ENCODE measurements around the gene VSTM4.

Gene VSTM4

DNA sequence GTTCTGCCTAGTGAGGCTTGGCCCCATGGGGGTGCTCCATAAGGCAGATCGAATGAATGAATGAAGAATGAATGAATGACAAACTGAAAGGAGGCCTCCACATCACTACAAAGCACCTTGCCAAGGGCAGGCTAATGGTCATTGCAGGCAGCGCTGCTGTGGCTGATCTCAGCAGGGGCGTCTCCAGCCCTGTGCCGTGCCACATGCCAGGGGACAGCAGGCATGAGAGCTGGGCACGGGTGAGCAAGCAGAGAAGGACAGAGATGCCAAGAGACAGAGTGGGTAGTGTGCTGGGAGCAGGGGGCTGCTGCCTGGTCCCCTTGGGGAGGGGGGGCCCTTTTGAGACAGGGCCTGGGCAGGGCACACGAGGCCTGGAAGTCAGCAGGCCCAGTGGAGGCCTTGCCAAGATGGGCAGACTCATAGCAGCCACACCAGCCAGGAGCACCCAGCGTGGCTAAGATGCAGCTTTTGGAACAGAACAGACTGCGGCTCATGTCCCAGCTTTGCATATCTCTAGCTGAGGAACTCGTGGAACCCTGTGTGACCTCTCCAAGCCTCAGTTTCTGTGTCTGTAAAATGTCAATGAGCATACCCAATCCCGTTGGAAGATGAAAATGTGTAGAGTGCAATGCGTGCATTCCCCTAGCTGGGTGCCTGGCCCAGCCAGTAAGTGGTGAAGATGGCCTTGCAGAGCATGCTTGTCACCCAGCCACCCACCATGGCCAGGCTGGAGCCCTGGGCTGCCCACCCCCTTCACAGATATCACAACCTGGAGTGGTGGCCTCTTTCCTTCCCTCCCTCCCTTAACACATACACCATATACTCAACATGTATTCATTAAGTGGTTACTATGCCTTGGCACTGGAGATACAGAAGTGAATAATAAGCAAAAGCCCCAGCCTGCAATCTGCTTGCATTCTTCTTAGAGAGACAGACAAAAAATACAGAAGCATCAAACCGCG lies 114.6 kb downstream of the VSTM4 start:
- DNase-seq: no peak

DNA sequence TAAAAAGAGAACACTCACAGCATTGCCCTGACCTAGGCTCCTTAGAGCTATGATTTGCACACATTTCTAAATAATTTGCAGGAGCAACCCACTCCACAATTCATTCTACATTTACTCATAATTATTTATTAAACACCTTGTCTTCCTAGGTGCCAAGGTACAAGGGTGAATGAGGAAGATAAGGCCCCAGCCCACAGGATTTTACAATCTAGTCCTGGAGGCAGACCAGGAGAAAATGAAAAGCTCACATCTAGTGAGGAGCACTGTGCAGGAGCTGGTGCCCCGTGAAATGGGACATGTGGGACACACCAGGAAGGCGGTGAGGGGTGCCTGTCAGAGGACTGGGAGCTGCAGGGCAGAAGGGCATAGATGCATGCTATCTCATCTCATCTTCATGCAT lies 116.0 kb downstream of the VSTM4 start:
- DNase-seq: no peak

DNA sequence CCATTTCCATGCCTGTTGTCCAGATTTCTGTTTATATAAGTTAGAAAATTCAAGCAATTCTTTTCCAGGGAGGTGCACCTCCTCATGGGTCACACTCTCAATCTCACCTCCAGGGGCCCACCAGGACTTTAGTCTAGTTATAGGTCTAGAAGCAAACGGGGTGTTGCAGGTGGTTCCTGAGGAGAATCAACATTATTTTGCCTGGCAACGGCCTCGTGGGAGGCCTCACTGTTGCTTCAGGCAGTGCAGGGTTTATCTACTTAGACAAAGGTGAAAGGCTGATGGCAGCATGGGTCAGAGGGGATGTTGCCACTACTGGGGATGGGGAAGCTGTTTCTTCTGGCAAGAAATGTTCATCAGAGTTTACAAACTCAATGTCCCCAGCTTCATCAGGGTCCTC lies 119.0 kb downstream of the VSTM4 start:
- DNase-seq: no peak

DNA sequence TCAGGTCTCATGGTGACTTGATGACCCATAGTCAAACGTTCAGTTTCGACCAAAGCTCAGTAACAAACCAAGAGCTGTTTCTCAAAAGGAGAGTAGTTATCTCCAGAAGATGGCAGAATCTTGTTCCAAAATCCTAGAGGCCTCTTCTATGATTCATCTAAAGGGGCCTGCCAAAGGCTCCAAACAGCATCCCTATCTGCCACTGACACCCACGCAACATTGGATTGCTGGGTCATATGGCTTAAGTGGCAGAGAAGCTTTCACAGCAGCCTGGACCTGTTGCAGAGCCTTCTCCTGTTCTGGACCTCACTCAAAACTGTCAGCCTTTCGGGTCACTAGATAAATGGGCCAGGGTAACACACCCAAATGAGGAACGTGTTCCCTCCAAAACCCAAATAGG lies 121.7 kb downstream of the VSTM4 start:
- no peak for DNase-seq

DNA sequence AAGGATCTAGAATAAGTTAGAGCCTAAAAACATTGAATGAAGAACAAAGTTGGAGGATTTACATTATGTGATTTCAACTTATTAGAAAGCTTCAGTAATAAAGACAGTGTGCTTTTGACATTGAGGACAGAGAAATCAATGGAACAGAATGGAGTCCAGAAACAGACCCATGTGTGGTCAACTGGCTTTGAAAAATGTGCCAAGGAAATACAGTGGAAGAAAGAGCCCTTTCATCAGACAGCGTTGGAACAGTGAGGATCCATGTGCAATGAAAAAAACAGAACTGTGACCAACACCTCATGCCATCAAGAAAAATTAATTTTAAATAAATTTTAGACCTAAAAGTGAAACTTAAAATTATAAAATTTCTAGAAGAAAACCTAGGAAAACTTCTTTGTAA lies 125.1 kb downstream of the VSTM4 start:
- DNase-seq: no peak

DNA sequence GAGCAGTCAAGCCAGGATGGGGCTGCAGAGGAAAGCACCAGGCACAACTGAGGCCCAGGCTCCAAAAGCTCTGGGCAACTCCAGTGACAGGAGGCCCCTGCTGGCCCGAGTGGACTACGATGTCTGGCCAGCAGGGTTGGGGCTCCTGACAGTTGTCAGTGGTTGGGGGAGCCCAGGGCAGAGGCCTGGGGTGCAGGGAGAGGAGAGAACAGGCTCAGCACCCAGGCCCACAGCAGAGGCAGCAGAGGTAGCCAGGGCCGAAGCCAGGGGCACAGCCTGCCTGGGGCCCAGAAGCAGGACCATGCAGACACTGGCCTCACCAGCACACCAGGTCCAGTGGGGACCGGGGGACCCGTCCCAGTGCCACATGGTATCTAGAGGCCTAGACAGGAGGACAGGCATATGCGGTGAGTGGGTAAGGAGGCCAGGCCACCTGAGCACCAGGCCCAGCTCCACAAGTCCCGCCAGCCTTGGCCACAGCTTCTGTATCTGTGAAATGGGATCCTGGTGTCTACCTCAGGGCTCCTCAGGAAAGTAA lies 129.6 kb downstream of the VSTM4 start:
- DNase-seq: no peak

DNA sequence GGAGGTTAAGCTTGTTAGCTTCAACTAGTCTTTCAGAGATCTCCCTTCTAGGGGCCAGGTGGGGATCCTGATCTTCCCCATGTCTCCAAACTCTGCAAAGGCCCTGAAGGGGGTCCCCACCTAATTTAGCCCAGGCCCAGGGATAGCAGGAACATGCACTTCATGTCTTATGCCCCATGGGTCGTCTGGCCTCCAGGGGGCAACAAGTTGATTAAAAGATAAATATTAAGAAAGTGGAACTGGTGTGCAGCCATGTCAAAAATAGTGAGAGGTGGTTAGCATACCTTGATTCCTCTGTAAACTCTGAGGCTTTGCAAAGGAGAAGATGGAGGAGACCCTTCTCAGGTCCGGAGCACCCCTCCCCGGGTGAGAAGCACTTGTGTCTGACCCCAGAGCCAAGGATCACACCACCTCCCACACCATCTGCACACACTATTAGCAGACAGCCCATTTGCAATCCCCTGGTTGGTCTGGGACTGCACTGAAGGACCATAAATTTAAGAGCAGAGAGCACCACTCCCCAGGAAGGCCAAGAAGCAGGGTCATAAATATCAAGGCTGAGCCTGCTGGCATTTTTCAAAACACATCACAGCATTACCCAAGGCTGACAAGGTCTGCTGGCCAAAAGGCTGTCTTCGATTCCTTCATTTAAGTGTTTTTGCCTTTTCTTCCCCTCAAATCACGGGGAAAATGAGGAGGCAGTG lies 131.5 kb downstream of the VSTM4 start:
- DNase-seq: no peak

DNA sequence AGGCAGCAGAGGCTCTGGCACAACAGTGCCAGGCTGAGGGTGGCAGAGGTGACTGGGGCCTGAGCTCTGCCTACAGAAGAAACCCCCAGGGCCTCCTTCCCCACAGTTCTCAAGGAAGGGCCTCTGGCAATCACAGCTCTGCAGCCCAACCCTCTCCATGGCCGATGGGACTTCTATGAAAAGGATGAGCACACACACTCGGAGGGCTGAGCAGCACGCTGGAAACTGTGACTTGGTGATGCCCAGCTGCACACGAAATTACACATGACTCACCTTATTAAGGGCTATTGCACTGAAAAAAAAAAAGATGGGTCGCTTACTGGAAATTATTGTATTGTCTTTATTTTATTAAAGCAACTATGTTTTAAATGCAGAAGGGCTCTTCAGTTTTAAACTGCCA lies 132.7 kb downstream of the VSTM4 start:
- no peak for DNase-seq

DNA sequence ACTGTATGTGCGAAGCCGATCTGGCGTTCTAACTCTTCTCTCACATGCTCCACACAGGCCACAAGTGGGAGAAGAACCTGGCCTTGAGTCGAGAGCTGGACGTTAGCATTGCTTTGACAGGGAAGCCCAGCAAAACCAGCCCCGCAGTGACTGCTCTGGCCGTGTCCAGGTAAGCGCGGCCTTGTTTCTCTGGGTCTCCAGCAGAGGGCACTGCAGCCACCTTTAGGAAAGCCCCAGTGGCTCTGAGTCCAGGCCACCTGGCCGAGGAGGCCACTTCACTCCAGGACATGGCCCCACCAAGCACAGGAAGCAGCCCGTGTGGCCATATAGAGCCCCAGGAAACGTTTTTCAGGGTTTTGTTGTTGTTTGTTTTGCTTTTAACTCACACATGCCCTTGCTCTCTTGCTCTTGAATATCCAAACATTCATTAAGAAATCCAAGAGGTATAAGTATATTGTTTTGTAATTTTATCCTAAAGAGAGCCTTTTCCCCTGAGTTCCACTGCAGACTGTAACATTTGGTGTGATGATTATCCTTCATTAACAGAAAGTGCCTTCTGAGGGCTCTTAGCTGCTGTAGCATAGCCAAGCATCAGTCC lies 133.9 kb downstream of the VSTM4 start:
- DNase-seq: peak; percentile 32

DNA sequence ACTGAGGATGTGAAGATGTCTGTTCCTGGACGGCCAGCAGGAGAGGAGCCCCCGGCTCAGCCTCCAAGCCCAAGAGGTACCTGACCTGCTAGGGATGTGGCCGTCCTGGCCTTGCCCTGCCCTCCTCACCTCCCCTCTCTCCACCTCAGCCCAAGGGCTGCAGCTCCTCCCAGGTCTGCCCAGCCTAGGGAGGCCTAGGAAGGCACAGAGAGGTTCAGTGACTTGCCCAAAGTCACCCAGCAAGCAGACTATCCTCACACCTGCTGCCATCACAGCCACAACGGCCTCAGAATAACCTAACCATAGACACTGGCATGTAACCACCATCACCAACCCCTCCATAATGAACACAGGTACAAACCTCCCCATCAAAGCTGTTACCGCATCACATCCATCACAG lies 137.0 kb downstream of the VSTM4 start:
- no peak for DNase-seq

DNA sequence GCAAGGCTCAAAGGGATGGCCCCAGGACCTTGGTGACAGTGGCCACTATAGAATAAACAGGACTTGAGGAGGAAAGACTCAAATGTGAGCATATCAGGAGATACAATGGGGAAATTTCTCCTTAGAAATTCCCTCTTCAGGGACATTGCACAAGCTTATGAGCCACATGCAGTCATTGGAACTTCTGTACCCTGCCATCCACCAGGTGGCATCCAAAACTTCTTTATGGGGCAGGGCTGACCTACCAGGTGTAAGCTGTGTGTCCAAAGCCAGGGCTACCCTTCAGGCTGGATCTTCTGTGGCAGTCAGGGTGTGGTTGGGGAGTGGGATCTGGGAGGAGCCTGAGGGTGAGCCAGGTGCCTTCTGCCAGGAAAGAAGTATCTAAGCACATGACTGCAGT lies 139.1 kb downstream of the VSTM4 start:
- DNase-seq: peak; percentile 11

DNA sequence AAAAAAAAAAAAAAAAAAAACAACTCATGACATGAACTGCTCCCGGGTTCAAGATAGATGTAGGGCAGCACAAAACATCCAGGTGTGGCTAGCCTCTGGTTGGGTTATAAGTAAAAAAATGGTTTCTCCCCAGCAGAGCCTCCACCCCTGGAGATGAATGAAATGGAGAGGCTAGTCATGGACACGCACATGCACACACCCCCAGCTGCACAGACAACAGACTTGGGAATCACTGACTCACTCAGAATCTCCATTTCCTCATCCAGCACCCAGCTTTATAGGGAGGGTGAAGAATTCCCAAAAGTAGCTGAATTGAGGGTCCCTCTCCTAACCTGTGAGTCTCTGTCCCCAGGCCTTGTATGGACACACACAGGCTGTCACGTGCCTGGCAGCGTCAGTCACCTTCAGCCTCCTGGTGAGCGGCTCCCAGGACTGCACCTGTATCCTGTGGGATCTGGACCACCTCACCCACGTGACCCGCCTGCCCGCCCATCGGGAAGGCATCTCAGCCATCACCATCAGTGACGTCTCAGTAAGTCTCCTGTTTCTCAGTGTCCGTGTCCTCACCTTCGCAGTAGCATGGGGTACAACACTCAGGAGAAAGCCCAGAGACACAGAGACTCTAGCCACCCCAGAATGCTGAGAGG lies 140.7 kb downstream of the VSTM4 start:
- DNase-seq: no peak

DNA sequence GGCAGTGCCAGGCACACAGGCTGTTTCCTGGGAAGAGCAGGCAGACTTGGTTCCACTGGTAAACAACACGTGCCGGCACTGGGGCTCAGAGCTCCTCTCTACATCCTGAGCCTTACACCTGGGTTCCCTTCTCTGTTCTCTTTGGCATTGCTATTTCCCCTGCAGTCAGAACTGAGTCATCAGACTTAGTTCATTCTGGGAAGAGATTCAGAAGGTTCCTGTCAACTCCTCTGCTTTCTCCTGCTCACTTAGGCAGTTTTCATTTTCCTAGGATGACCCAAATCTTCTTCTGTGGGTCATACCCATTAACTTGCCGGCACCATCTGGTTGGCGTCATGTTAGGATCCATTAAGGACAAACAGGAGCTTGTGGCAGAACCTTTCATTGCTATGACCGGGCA lies 142.3 kb downstream of the VSTM4 start:
- DNase-seq: no peak

DNA sequence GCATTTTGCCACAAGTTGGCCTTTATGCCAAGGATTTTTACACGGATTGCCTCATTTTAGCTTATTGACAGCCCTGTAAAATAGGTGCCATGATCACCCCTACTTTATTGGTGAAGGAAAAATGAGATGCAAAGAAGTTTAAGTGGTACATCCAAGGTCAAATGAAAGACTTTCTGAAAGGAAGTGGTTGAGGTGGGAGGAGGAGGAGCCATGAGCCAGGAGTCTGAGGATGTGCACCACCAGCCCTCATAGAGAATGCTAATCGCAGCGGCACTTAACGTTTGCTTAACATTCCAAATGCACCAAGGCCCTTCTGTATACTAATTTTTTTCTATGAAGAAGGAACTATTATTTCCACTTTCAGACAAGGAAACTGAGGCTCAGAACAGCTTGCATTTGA lies 144.7 kb downstream of the VSTM4 start:
- DNase-seq: no peak

DNA sequence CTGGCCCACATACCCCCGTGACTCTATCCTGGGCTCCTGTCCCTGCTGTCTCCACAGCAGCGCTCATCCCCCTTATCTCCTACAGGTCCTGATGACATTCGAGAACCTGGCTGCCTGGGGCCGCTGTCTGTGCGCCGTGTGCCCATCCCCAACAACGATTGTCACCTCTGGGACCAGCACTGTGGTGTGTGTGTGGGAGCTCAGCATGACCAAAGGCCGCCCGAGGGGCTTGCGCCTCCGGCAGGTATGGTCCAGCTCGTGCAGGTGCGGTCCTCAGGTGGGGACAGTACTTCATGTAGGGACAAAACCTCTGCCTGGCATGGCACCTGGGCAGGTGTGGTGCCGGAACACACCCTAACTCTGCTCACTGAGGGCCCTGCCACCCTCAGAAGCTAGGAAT lies 145.3 kb downstream of the VSTM4 start:
- no peak for DNase-seq

DNA sequence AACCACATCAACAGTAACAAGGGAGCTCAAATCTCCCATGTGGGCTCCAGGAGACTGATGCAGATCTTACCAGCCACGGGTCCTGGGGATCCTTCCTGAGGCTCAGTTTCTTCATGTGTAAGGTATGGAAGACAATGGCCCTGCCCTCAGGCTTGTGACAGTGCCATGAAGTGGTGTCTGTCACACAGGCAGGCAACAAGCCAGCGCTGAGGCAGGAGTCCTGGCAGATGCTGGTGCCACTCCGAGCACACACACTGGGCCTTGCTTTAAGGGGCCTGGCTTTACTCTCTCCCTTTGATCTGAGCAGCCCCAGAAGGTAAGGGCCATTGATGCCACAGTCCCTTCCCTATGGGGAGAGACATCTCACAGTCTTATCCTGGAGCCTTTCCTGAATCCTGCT lies 147.3 kb downstream of the VSTM4 start:
- DNase-seq: no peak

DNA sequence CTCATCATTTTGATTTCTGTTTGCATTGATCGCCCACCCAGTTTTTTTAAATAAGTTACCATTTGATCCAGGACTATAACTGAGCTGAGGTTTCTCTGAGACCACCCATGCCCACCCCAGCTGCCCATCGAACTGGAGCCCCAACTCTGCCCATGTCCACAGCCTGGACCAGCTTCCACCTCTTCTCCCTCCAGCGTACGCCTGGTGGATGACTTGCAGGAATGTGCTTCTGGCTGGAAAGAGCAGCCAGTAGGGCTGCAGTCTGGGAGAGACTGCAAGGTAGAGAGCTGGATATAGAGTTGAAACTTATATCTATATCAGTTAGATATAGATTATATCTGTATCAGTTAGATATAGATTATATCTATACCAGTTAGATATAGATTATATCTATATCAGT lies 149.9 kb downstream of the VSTM4 start:
- DNase-seq: no peak

All from hematopoietic multipotent progenitor cell treated with erythropoietin and hydrocortisone succinate and interleukin-3 and kit ligand, for 8 days (in vitro differentiated cells).